ENCODE measurements around the gene PITPNC1.

PITPNC1 gene

GRCh38 chr17:67671493-67671892, 294.4 kb downstream of the PITPNC1 start:
- DNase-seq (ENCODE audit: low read depth in 2 of 2) = peak in 1 of 2 donors; percentile 13
- TF ChIP-seq, protein P1, sequence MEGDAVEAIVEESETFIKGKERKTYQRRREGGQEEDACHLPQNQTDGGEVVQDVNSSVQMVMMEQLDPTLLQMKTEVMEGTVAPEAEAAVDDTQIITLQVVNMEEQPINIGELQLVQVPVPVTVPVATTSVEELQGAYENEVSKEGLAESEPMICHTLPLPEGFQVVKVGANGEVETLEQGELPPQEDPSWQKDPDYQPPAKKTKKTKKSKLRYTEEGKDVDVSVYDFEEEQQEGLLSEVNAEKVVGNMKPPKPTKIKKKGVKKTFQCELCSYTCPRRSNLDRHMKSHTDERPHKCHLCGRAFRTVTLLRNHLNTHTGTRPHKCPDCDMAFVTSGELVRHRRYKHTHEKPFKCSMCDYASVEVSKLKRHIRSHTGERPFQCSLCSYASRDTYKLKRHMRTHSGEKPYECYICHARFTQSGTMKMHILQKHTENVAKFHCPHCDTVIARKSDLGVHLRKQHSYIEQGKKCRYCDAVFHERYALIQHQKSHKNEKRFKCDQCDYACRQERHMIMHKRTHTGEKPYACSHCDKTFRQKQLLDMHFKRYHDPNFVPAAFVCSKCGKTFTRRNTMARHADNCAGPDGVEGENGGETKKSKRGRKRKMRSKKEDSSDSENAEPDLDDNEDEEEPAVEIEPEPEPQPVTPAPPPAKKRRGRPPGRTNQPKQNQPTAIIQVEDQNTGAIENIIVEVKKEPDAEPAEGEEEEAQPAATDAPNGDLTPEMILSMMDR (IDR thresholded peaks at IDR 0.05; ENCODE audit: low read depth, low read length) = no peak
- H3K4me3 ChIP-seq (replicated peaks in 1 of 2; ENCODE audit: low read depth in 2 of 2, low read length in 2 of 2) = no peak overlapping the region

- no peak overlapping the region for H3K4me3 ChIP-seq (replicated peaks in 1 of 2; ENCODE audit: low read depth in 2 of 2, low read length in 2 of 2)
- DNase-seq (ENCODE audit: low read depth in 2 of 2) = no peak
- TF ChIP-seq, protein P1 (IDR thresholded peaks at IDR 0.05; ENCODE audit: low read depth, low read length) = no peak
These were observed 295.7 kb downstream of the PITPNC1 start for GRCh38 chr17:67672592-67673335.

- no peak overlapping the region for H3K4me3 ChIP-seq (replicated peaks in 1 of 2; ENCODE audit: low read depth in 2 of 2, low read length in 2 of 2)
- TF ChIP-seq, protein P1 (IDR thresholded peaks at IDR 0.05; ENCODE audit: low read depth, low read length) = no peak
- DNase-seq (ENCODE audit: low read depth in 2 of 2) = no peak
These were observed 298.4 kb downstream of the PITPNC1 start for GRCh38 chr17:67675481-67675880.

DNA sequence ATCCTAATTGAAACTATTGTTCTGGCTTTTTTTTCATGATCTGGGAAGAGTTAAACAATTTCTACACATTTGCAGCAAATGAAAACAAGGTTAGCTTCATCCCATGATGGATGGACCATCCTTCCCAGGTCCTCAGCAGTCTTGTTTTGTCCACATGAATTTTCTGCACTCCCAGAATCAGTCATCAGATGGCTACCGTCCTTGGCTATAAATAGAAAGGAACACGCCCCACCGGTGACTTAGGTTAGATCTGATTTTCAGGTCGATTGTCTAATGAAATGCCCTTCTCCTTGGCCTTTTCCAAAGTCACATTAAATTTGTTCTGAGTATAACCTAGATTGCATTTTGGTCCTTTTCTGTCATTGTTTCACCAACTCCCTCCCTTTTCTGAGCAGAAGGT, 299.2 kb downstream of the PITPNC1 start:
- H3K4me3 ChIP-seq (replicated peaks in 1 of 2; ENCODE audit: low read depth in 2 of 2, low read length in 2 of 2) = no peak overlapping the region
- DNase-seq (ENCODE audit: low read depth in 2 of 2) = no peak
- TF ChIP-seq, protein P1 (IDR thresholded peaks at IDR 0.05; ENCODE audit: low read depth, low read length) = no peak

GRCh38 chr17:67678414-67678813, 301.3 kb downstream of the PITPNC1 start:
- no peak for DNase-seq (ENCODE audit: low read depth in 2 of 2)
- TF ChIP-seq, protein P1 (IDR thresholded peaks at IDR 0.05; ENCODE audit: low read depth, low read length) = no peak
- no peak overlapping the region for H3K4me3 ChIP-seq (replicated peaks in 1 of 2; ENCODE audit: low read depth in 2 of 2, low read length in 2 of 2)

GRCh38 chr17:67679225-67679624, 302.1 kb downstream of the PITPNC1 start:
- H3K4me3 ChIP-seq (replicated peaks in 1 of 2; ENCODE audit: low read depth in 2 of 2, low read length in 2 of 2) = no peak overlapping the region
- no peak for DNase-seq (ENCODE audit: low read depth in 2 of 2)
- TF ChIP-seq, protein P1 (IDR thresholded peaks at IDR 0.05; ENCODE audit: low read depth, low read length) = no peak

- no peak for DNase-seq (ENCODE audit: low read depth in 2 of 2)
- TF ChIP-seq, protein P1 (IDR thresholded peaks at IDR 0.05; ENCODE audit: low read depth, low read length) = no peak
- H3K4me3 ChIP-seq (replicated peaks in 1 of 2; ENCODE audit: low read depth in 2 of 2, low read length in 2 of 2) = no peak overlapping the region
These were observed 302.6 kb downstream of the PITPNC1 start for GRCh38 chr17:67679721-67680120.

Measured in cardiac fibroblast (primary cell).